BJ (cell line): ENCODE results near the gene DNMT1. TPM values are rescaled to one million over a fixed set of nuclear protein-coding genes. Genes with fewer than 3 reads are reported as not detected.
A peak's percentile ranks its signal among the peaks of the same experiment; 100 is the strongest.

Source experiments
- CTCF ChIA-PET: fragments of 350-600 bp; formaldehyde crosslinking; extraction: SDS; loops from one replicate; lab custom pipeline; 2021; ENCODE audit warnings: antibody characterized with exemption, inconsistent platforms; lab: Yijun Ruan, JAX
- POLR2A ChIA-PET: fragments of 300-600 bp; sonication (Branson Sonifier 250); formaldehyde crosslinking; extraction: SDS; loops from one replicate; lab custom pipeline; 2021; ENCODE audit warnings: antibody characterized with exemption; lab: Charles Lee
- DNase-seq: peaks from one replicate; pipeline ENCODE4 v3.0.0-alpha.2; 2011; ENCODE audit warnings: low read depth
- H3K27me3 ChIP-seq: 2 replicates; pipeline ENCODE4 v1.6.0; 2011; ENCODE audit warnings: low read length; ENCODE audit not compliant: control insufficient read depth, insufficient read depth
- H3K36me3 ChIP-seq: 2 replicates; pipeline ENCODE4 v1.5.1; 2011; ENCODE audit warnings: low read length; ENCODE audit not compliant: control insufficient read depth, insufficient read depth
- H3K4me3 ChIP-seq: 2 replicates; pipeline ENCODE4 v1.5.1; 2011; ENCODE audit warnings: low read depth, mild to moderate bottlenecking, control low read depth, low read length
- CTCF ChIP-seq: IDR thresholded peaks from 2 replicates; pipeline ENCODE4 v1.5.1; 2011; ENCODE audit warnings: low read depth, mild to moderate bottlenecking, control low read depth, inconsistent platforms, low read length, moderate library complexity; ENCODE audit not compliant: insufficient read depth
- polyA plus RNA-seq: library from polyadenylated mRNA; depleted of rRNA; stranded (reverse); fragments of >200 nt; gene quantifications from 2 replicates; pipeline ENCODE4 v1.2.3, GENCODE V29; 2011

Gene DNMT1
- polyA plus RNA-seq, 1 experiment, result 31.5 TPM

DNA sequence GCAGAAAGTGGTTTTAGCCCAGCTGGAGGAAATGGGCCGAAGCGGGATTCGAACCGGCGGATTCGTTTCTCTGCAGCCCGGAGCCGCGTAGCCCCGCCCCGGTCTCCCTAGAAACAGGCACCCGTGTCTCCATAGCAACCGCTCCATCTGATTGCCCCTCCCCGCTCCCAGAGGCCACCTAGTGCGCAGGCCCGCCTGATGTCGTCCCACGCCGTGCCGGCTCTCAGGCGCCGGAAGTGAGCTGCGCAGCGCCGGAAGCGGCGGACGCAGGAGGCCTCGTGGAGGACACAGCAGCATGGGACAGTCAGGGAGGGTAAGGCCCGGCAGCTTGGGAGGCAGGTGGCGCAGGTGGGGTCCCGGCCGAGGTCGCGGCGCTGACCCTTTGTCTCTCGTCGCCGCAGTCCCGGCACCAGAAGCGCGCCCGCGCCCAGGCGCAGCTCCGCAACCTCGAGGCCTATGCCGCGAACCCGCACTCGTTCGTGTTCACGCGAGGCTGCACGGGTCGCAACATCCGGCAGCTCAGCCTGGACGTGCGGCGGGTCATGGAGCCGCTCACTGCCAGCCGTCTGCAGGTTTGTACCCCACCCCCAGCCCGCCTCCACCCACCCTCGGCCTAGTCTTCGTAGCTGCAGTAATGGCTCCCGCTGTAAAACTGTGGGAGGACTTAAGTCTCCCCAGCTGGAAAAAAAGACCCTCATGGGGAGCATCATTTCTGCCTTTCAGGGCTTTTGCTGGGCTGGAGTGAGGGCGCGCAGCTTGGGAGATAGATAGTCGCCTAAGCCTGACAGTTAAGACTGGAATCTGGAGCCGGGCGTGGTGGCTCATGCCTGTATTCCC lies 88.4 kb downstream of the DNMT1 start, which contains the start of gene PPAN:
Gene PPAN (plus strand): TSS at position 263 of the 837 bp plus-strand sequence. CDS start 33 bp downstream, at position 296.
- peak within 1 kb of the TSS; percentile 95 for H3K4me3 ChIP-seq
- H3K36me3 ChIP-seq, result peaks cover 28% of the 10 kb centered on the region
- ChIA-PET POLR2A (interaction anchor here (0.6 kb wide), 2 partner anchors 98 to 265 kb away, joined by 3 to 4 read pairs; no protein-coding TSS in a partner anchor), CTCF (interaction anchor here (0.8 to 3.1 kb wide), 4 partner anchors 9 to 285 kb away, joined by 3 to 18 read pairs (median 4); no protein-coding TSS in a partner anchor)
- no peak for TF ChIP-seq CTCF
- DNase-seq, result peak; percentile 74
- no peaks in the 10 kb centered on the region for H3K27me3 ChIP-seq

DNA sequence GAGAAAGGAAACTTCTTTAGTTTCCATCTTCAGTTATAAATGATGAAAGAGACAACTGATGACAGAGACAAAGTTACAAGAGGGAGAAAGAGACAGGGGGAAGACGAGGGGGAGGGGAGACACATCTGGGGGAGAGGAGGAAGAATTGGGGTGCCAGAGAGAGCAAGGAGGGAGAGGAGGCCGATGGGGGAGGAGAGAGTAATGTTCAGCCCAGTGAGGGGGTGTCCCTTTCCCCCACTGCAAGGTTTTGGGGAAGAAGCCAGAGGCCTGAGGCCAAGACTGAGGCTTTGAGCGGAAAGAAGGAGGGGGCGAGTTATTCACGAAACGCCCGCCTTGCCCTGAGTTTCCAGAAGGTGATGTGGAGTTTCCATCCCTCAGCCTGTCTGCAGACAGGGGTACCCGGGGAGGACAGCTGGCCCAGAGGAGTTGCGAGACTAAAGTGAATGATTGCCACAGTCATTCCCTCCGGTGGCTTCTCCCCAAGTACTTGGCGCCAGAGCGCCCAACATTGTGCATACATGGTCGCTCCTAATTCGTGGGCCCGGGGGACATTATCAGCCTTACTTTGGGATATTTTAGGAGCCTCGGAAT lies 89.1 kb downstream of the DNMT1 start:
- ChIA-PET CTCF (interaction anchor here (0.8 to 3.1 kb wide), 6 partner anchors 9 to 285 kb away, joined by 3 to 18 read pairs (median 4); no protein-coding TSS in a partner anchor), POLR2A (no interaction called here)
- no peak for DNase-seq
- no peak overlapping the region for H3K4me3 ChIP-seq
- peaks cover 23% of the 10 kb centered on the region for H3K36me3 ChIP-seq
- no peaks in the 10 kb centered on the region for H3K27me3 ChIP-seq
- TF ChIP-seq CTCF, result no peak

- no peak for DNase-seq
- ChIA-PET POLR2A (no interaction called here), CTCF (interaction anchor here (0.8 to 1.6 kb wide), 4 partner anchors 8 to 146 kb away, joined by 3 to 6 read pairs (median 4); no protein-coding TSS in a partner anchor)
- Histone ChIP-seq H3K36me3 (peaks cover 16% of the 10 kb centered on the region), H3K27me3 (no peaks in the 10 kb centered on the region), H3K4me3 (no peak overlapping the region)
- TF ChIP-seq CTCF, result no peak
Measured at GRCh38 chr19:10104665-10105508, 89.9 kb downstream of the DNMT1 start.

DNA sequence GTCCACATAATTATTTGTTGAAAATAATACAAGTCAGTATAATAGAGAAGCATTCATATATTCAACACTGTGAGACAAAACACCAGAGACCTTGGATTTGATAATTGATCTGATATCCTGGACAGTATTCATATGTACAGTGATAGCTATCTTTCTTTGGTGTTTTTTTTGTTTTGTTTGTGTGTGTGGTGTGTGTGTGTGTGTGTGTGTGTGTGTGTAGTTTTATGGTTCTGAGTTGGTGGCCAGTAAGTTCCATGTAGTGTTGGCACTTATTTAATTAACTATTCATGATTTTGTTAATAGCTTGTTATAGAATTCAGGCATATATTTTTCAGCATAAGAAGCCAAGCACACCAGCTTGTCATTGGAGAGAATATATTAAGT lies 90.6 kb downstream of the DNMT1 start:
- H3K4me3 ChIP-seq, result no peak overlapping the region
- H3K36me3 ChIP-seq, result peaks cover 9% of the 10 kb centered on the region
- ChIA-PET CTCF (interaction anchor here (0.8 to 1.6 kb wide), 4 partner anchors 8 to 146 kb away, joined by 3 to 6 read pairs (median 4); no protein-coding TSS in a partner anchor), POLR2A (no interaction called here)
- no peak for DNase-seq
- H3K27me3 ChIP-seq, result no peaks in the 10 kb centered on the region
- no peak for TF ChIP-seq CTCF
